Measurements from ENCODE around the gene ARL17B. TPM values are rescaled to one million over a fixed set of nuclear protein-coding genes. Genes with fewer than 3 reads are reported as not detected.
"Not testable (repeated sequence)": the region's sequence is repeated elsewhere in the genome, so short reads cannot be mapped to it uniquely, and the experiment has no call there.

Gene ARL17B
- 10 to 100 TPM in 3 of 8 experiments, 1 to 10 TPM in 5; 3.4 to 25.1 (median 7.8) TPM for total RNA-seq

GRCh38 chr17:46361755-46362154, at the start of gene ARL17B:
Gene ARL17B (minus strand): TSS chr17:46361766. CDS start chr17:46358397, 3,369 bp downstream.
- no CpG with 5 or more reads among the region's 22 CpGs for WGBS, 10 experiments
- H3K4me3 ChIP-seq; H3K4me1 ChIP-seq (replicated peaks in 1 of 2); H3K27ac ChIP-seq; in situ Hi-C loops (cut with MboI; ENCODE audit: low pct_unique_long_range_greater_than_20kb in 2 of 9, low sequenced_read_pairs in 9 of 9, unreplicated experiment in 9 of 9): not testable (repeated sequence)
- ATAC-seq (replicated peaks in 6 of 8) = peak; percentile 95 to 100 (median 99)

- H3K4me3 ChIP-seq; in situ Hi-C loops (cut with MboI; ENCODE audit: low pct_unique_long_range_greater_than_20kb in 2 of 9, low sequenced_read_pairs in 9 of 9, unreplicated experiment in 9 of 9); H3K4me1 ChIP-seq (replicated peaks in 1 of 2); H3K27ac ChIP-seq: not testable (repeated sequence)
- no CpG with 5 or more reads among the region's 2 CpGs for WGBS, 10 experiments
- ATAC-seq (replicated peaks in 6 of 8) = peak in 4 of 8 experiments; percentile 50 to 96 (median 74)
These were observed 48.3 kb upstream of the ARL17B start for GRCh38 chr17:46409864-46410263.

- ATAC-seq (replicated peaks in 6 of 8); in situ Hi-C loops (cut with MboI; ENCODE audit: low pct_unique_long_range_greater_than_20kb in 2 of 9, low sequenced_read_pairs in 9 of 9, unreplicated experiment in 9 of 9); H3K4me3 ChIP-seq; H3K4me1 ChIP-seq (replicated peaks in 1 of 2); H3K27ac ChIP-seq: not testable (repeated sequence)
- WGBS, 10 experiments = no CpG with 5 or more reads among the region's 5 CpGs
These were observed 45.6 kb upstream of the ARL17B start for GRCh38 chr17:46407155-46407554.

GRCh38 chr17:46401033-46401787, 39.6 kb upstream of the ARL17B start:
- H3K4me3 ChIP-seq; in situ Hi-C loops (cut with MboI; ENCODE audit: low pct_unique_long_range_greater_than_20kb in 2 of 9, low sequenced_read_pairs in 9 of 9, unreplicated experiment in 9 of 9); H3K27ac ChIP-seq; H3K4me1 ChIP-seq (replicated peaks in 1 of 2): not testable (repeated sequence)
- no CpG with 5 or more reads among the region's 2 CpGs for WGBS, 10 experiments
- peak in 2 of 8 experiments; percentile 44 to 54 for ATAC-seq (replicated peaks in 6 of 8)

GRCh38 chr17:46400543-46400942, 39.0 kb upstream of the ARL17B start:
- in situ Hi-C loops (cut with MboI; ENCODE audit: low pct_unique_long_range_greater_than_20kb in 2 of 9, low sequenced_read_pairs in 9 of 9, unreplicated experiment in 9 of 9); H3K4me3 ChIP-seq; H3K4me1 ChIP-seq (replicated peaks in 1 of 2); H3K27ac ChIP-seq: not testable (repeated sequence)
- no CpG with 5 or more reads among the region's 3 CpGs for WGBS, 10 experiments
- ATAC-seq (replicated peaks in 6 of 8) = peak in 1 of 8 experiments; percentile 24

GRCh38 chr17:46399993-46400392, 38.4 kb upstream of the ARL17B start:
- in situ Hi-C loops (cut with MboI; ENCODE audit: low pct_unique_long_range_greater_than_20kb in 2 of 9, low sequenced_read_pairs in 9 of 9, unreplicated experiment in 9 of 9); H3K27ac ChIP-seq; H3K4me1 ChIP-seq (replicated peaks in 1 of 2); H3K4me3 ChIP-seq; ATAC-seq (replicated peaks in 6 of 8): not testable (repeated sequence)
- no CpG with 5 or more reads among the region's 9 CpGs for WGBS, 10 experiments

GRCh38 chr17:46396292-46396691, 34.7 kb upstream of the ARL17B start:
- ATAC-seq (replicated peaks in 6 of 8); H3K27ac ChIP-seq; in situ Hi-C loops (cut with MboI; ENCODE audit: low pct_unique_long_range_greater_than_20kb in 2 of 9, low sequenced_read_pairs in 9 of 9, unreplicated experiment in 9 of 9); H3K4me1 ChIP-seq (replicated peaks in 1 of 2); H3K4me3 ChIP-seq: not testable (repeated sequence)
- no CpG with 5 or more reads among the region's 2 CpGs for WGBS, 10 experiments

- H3K4me1 ChIP-seq (replicated peaks in 1 of 2); H3K27ac ChIP-seq; in situ Hi-C loops (cut with MboI; ENCODE audit: low pct_unique_long_range_greater_than_20kb in 2 of 9, low sequenced_read_pairs in 9 of 9, unreplicated experiment in 9 of 9); ATAC-seq (replicated peaks in 6 of 8); H3K4me3 ChIP-seq: not testable (repeated sequence)
- no CpG with 5 or more reads among the region's 2 CpGs for WGBS, 10 experiments
These were observed 32.1 kb upstream of the ARL17B start for GRCh38 chr17:46393702-46394101.

GRCh38 chr17:46385491-46385890, 23.9 kb upstream of the ARL17B start:
- H3K4me1 ChIP-seq (replicated peaks in 1 of 2); ATAC-seq (replicated peaks in 6 of 8); H3K27ac ChIP-seq; H3K4me3 ChIP-seq; in situ Hi-C loops (cut with MboI; ENCODE audit: low pct_unique_long_range_greater_than_20kb in 2 of 9, low sequenced_read_pairs in 9 of 9, unreplicated experiment in 9 of 9): not testable (repeated sequence)

GRCh38 chr17:46383118-46383517, 21.6 kb upstream of the ARL17B start:
- H3K27ac ChIP-seq; in situ Hi-C loops (cut with MboI; ENCODE audit: low pct_unique_long_range_greater_than_20kb in 2 of 9, low sequenced_read_pairs in 9 of 9, unreplicated experiment in 9 of 9); H3K4me3 ChIP-seq; H3K4me1 ChIP-seq (replicated peaks in 1 of 2): not testable (repeated sequence)
- WGBS, 10 experiments = no CpG with 5 or more reads among the region's 4 CpGs
- peak in 1 of 8 experiments; percentile 20 for ATAC-seq (replicated peaks in 6 of 8)

- H3K4me3 ChIP-seq; in situ Hi-C loops (cut with MboI; ENCODE audit: low pct_unique_long_range_greater_than_20kb in 2 of 9, low sequenced_read_pairs in 9 of 9, unreplicated experiment in 9 of 9); H3K27ac ChIP-seq; H3K4me1 ChIP-seq (replicated peaks in 1 of 2): not testable (repeated sequence)
- peak; percentile 17 to 80 (median 44) for ATAC-seq (replicated peaks in 6 of 8)
- no CpG with 5 or more reads among the region's 7 CpGs for WGBS, 10 experiments
These were observed 11.9 kb upstream of the ARL17B start for GRCh38 chr17:46373418-46373817.

GRCh38 chr17:46372236-46373229, 11.0 kb upstream of the ARL17B start:
- in situ Hi-C loops (cut with MboI; ENCODE audit: low pct_unique_long_range_greater_than_20kb in 2 of 9, low sequenced_read_pairs in 9 of 9, unreplicated experiment in 9 of 9); H3K27ac ChIP-seq; H3K4me1 ChIP-seq (replicated peaks in 1 of 2); H3K4me3 ChIP-seq: not testable (repeated sequence)
- ATAC-seq (replicated peaks in 6 of 8) = peak; percentile 76 to 89 (median 87)
- WGBS, 10 experiments = no CpG with 5 or more reads among the region's 95 CpGs

- H3K4me3 ChIP-seq; H3K4me1 ChIP-seq (replicated peaks in 1 of 2); in situ Hi-C loops (cut with MboI; ENCODE audit: low pct_unique_long_range_greater_than_20kb in 2 of 9, low sequenced_read_pairs in 9 of 9, unreplicated experiment in 9 of 9); H3K27ac ChIP-seq: not testable (repeated sequence)
- ATAC-seq (replicated peaks in 6 of 8) = peak in 5 of 8 experiments; percentile 65 to 79 (median 73)
- WGBS, 10 experiments = no CpG with 5 or more reads among the region's 3 CpGs
These were observed 6.0 kb upstream of the ARL17B start for GRCh38 chr17:46367520-46367919.

Measured in motor neuron (in vitro differentiated cells).